Measurements from ENCODE around the gene TRAPPC2B.
"Not testable (repeated sequence)": the region's sequence is repeated elsewhere in the genome, so short reads cannot be mapped to it uniquely, and the experiment has no call there.

TRAPPC2B gene

GRCh38 chr19:57374647-57375046 lies 11.3 kb downstream of the TRAPPC2B start:
- not testable (repeated sequence) for DNase-seq (ENCODE audit: low read depth)

GRCh38 chr19:57376151-57376550 lies 12.8 kb downstream of the TRAPPC2B start:
- DNase-seq (ENCODE audit: low read depth), result no peak

- DNase-seq (ENCODE audit: low read depth), result no peak
Measured at GRCh38 chr19:57377498-57378146, 14.3 kb downstream of the TRAPPC2B start.

GRCh38 chr19:57380923-57381322 lies 17.6 kb downstream of the TRAPPC2B start:
- no peak for DNase-seq (ENCODE audit: low read depth)

GRCh38 chr19:57382806-57383488 lies 19.6 kb downstream of the TRAPPC2B start:
- no peak for DNase-seq (ENCODE audit: low read depth)

GRCh38 chr19:57389194-57389729 lies 25.9 kb downstream of the TRAPPC2B start:
- DNase-seq (ENCODE audit: low read depth), result no peak

GRCh38 chr19:57389730-57390598 lies 26.6 kb downstream of the TRAPPC2B start, which contains the start of gene ZNF548:
ZNF548 (plus strand) TSS chr19:57389854; CDS start chr19:57390100, 246 bp downstream.
- peak; percentile 91 for DNase-seq (ENCODE audit: low read depth)

- DNase-seq (ENCODE audit: low read depth), result no peak
Measured at GRCh38 chr19:57395710-57396109, 32.4 kb downstream of the TRAPPC2B start.

- DNase-seq (ENCODE audit: low read depth), result no peak
Measured at GRCh38 chr19:57398868-57399267, 35.5 kb downstream of the TRAPPC2B start.

- DNase-seq (ENCODE audit: low read depth), result no peak
Measured at GRCh38 chr19:57403737-57404563, 40.6 kb downstream of the TRAPPC2B start.

- DNase-seq (ENCODE audit: low read depth), result peak; percentile 46
Measured at GRCh38 chr19:57406516-57407123, 43.3 kb downstream of the TRAPPC2B start.

GRCh38 chr19:57410877-57411671 lies 47.7 kb downstream of the TRAPPC2B start, which contains the start of gene ZNF17:
ZNF17 (plus strand) TSS chr19:57411161; CDS start chr19:57413616, 2,455 bp downstream.
- peak; percentile 86 for DNase-seq (ENCODE audit: low read depth)
